HG03469 (cell line): Measurements from ENCODE around the gene PKD2.
"Not testable (repeated sequence)": the region's sequence is repeated elsewhere in the genome, so short reads cannot be mapped to it uniquely, and the experiment has no call there.

Experiments used
- ATAC-seq: cut with Tn5 transposase; IDR thresholded peaks from one replicate; pipeline ENCODE4 v1.9.1; 2021; ENCODE audit warnings: mild to moderate bottlenecking, moderate library complexity, moderate number of reproducible peaks; ENCODE audit not compliant: unreplicated experiment

PKD2 gene

GRCh38 chr4:88063634-88064296, 56.3 kb downstream of the PKD2 start:
- no peak for ATAC-seq

- no peak for ATAC-seq
These were observed 57.0 kb downstream of the PKD2 start for GRCh38 chr4:88064410-88064809.

GRCh38 chr4:88070031-88070430, 62.6 kb downstream of the PKD2 start:
- no peak for ATAC-seq

DNA sequence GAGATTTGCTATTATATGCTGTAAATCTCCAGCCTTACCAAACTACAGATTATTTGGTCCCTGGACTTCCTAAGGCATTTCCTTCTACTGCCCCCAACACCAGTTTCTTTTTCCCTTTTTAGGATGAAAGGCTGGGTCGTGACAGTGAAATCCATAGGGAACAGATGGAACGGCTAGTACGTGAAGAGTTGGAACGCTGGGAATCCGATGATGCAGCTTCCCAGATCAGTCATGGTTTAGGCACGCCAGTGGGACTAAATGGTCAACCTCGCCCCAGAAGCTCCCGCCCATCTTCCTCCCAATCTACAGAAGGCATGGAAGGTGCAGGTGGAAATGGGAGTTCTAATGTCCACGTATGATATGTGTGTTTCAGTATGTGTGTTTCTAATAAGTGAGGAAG, 67.9 kb downstream of the PKD2 start:
- no peak for ATAC-seq

GRCh38 chr4:88077911-88078524, 70.6 kb downstream of the PKD2 start:
- ATAC-seq: no peak

DNA sequence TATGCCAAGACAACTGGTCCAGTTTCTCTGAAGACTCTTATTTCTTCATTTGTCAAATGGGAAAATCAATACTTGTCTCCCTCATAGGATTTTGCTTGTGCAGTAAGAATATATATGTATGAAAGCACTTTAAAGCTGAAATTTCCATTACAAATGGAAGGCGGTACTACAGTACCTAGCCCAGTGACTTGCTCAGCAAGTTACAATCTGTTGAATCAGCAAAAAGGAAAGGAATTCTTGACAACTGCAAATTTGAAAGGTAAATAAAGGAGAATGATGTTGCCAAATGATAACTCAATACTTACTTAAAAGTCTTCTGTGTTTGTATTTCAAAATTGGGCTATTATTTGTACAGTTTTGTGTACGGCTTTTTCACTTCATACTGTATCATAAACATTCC, 71.1 kb downstream of the PKD2 start:
- ATAC-seq: no peak

DNA sequence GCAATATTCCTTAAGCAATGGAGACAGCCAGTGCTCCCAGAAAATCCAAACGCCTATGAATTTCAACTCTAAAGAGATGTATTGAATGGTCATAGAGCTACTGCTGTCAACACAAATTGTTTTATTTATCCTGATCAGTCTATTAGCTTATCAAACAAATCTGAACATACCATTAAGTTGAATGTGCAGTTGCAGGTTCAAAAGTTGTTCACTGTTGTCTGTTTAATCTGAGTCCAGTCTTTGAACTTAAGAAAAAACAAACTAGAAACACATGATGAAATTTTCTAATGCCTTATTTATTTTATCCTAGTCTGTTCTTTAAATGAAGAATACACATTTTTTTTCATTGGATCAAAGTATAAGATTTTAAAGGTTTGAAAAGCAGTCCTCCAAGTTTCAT, 73.2 kb downstream of the PKD2 start:
- ATAC-seq: no peak

DNA sequence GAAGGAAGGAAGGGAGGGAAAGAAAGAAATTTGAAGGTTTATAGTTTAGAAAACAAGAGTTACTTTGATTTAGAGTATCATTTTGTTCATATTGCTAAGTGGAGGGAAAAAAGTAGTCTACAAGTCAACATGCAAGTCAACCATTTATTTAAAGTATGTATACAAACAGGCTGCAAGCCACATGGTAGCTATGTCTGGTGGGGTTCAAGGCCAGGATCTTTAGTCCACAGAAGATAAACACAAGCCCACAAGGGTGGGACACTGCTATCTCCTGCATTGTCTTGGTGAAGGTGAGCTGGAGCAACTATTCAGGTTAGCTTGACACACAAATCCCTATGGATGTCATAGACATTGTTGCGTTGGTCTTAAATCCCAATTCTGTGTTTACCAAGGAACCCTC, 79.6 kb downstream of the PKD2 start:
- ATAC-seq: no peak

- no peak for ATAC-seq
These were observed 83.5 kb downstream of the PKD2 start for GRCh38 chr4:88090898-88091297.

GRCh38 chr4:88091378-88091777, 83.9 kb downstream of the PKD2 start:
- no peak for ATAC-seq

DNA sequence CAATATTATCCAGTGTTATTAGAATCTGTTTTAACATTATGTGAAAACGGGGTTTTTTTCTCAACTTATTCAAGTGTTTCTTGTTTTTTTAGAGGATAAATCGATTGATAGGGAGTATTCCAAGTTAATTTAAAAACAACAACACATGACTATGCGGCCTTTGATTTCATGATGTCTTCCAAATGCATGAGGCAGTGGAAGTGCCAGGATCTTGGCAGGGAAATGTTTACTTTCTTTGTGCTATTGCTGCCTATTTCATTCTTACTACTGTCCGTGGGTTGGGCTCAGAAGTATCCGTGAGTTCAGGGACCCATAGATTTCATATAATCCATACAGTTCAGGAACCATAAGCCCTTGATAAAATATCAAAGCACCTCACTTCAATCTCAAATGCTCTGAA, 86.4 kb downstream of the PKD2 start:
- ATAC-seq: no peak

DNA sequence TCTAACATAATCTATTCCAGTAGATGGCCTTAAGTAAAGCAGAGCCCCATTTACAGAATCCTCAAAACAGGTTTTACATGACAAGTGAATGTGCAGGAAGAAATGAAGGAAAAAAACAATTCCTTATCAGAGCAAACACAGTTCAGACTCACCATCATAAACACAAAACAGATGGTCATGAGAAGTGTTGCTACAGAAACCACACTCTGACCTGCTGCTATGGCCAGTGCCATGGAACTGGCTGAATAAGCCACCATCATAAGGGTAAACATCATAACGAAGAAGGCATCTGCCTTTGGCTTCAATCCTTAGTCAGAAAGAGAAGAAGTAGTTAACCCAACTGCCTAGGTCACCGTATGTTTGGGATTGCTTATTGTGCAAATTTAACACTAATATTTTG, 89.9 kb downstream of the PKD2 start:
- no peak for ATAC-seq

DNA sequence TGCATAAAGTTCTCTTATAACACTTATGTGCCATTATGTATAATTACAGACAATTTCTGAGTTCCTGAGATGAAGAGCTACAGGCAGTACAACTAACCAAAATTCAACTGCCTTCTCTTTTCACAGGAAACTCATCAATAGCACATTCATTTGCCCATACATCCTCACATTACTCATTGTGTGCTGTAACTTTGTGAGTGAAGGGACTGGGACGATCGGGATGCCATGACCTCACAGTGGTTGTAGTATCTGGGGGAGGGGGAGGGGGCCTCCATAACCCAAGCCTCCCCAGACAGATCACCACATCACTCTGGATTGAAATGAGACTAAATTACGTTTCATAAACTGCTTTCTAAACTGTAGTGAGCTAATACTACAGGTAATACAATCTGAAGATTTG, 90.3 kb downstream of the PKD2 start:
- no peak for ATAC-seq

GRCh38 chr4:88098993-88099752, 91.7 kb downstream of the PKD2 start:
- no peak for ATAC-seq

- no peak for ATAC-seq
These were observed 93.7 kb downstream of the PKD2 start for GRCh38 chr4:88101165-88101564.

DNA sequence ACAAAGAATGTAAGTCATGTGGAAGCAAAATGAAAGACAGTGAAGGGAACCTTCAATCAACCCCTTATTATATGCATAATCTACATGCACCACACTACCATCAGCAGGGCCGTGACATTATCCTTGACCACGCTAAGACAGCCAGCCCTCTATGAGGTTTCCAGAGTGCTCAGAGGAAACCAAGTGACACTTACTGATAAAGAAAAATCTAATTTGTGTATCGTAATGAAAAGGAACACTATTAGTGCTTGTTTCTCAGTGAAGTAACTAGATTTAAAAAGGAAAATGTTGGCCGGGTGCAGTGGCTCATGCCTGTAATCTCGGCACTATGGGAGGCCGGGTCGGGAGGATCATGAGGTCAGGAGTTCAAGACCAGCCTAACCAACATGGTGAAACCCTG, 94.6 kb downstream of the PKD2 start:
- no peak for ATAC-seq

DNA sequence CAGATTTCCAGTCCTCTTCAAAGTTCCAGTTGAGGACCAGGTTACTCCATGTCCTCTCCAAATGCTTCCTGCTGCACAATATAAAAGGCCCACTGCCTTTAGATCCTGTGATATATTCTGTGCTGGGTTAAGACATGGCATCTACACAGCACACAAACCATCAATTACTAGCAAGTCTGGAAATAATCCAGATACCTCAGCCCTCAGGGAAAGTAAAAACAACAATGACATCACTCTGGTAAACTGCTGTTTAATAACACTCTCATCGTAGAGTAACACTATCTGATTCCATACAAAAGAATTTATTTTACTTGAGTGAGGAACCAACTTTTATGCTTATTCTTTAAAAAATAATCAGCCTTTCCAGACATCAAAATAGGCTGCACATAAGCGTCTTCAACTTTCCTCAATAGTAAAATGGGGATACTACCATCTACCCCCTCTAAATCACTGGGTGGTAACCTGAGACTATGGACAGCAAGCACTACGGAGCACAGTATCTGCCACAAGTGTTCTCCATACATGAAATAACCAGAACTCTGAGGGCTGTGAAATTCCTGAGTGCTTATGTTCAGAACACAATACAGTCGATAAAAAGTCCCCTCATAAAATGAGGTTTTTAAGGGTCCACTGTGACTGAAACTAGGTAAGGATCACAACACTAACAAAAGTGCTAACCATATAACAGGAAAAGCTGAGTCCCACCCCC, 97.6 kb downstream of the PKD2 start:
- ATAC-seq: no peak

GRCh38 chr4:88106205-88106604, 98.8 kb downstream of the PKD2 start:
- no peak for ATAC-seq

DNA sequence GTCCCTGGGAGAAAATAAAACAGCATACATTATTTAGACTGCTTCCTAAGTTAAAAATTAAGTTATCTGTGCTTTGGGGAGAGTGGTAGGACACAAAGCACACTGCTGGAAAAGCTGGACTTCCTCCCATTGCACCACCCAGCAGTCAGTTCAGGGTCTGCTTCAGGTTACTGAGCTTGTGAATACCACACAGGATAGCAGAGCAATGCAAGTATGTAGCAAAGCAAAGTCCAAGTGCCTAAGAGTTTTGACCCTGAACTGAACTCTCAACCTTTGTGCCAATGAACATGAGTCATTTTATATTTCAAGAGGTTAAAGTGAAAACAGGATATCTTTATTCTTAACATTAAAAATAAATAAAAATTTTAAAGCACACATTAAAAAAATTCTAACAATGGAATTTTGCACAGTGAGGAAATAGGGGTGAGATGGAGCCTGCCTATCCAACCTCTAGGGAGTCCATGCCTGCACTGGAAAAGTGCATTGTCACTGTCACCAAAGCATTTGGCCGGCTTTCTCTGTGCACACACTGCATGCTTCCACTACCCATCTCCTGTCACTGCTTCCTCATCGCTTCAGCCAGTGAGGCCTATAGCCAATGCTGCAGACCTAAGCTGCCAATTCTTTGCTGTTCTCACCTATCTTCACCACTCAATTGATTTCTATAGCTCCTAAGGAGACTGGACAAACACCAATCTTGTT, 100.1 kb downstream of the PKD2 start:
- no peak for ATAC-seq

DNA sequence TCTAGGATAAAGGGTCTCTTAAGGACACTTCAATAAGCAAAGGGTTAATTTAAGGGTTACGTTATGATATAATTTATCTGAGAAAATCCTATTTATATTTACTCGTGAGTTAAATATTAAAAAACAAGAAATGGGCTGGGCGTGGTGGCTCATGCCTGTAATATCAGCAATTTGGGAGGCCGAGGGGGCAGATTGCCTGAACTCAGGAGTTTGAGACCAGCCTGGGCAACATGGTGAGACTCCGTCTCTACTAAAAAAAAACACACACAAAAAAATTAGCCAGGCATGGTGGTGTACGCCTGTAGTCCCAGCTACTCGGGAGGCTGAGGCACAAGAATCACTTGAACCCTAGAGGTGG, 100.7 kb downstream of the PKD2 start:
- not testable (repeated sequence) for ATAC-seq

DNA sequence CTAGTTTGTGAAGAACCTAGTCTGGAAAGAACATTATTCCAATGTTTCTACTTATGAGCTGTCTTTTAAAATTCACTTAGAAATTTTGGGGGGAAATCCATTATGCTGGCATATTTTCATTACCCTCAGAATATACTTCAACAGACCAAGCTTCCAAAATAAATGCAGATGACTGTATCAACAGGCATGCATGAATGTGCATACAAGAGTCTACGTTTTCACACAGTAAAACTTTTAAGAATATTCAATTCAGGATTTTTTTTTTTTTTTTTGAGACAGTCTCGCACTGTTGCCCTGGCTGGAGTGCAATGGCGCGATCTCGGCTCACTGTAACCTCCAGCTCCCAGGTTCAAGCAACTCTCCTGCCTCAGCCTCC, 101.3 kb downstream of the PKD2 start:
- ATAC-seq: no peak
